Psoas muscle (tissue), 8 donors: ENCODE measurements around the gene TUT7. TPM values are rescaled to one million over a fixed set of nuclear protein-coding genes. Genes with fewer than 3 reads are reported as not detected.

Experiments
- ATAC-seq, 4 donors: fragments of 200-7000 bp; cut with Tn5 transposase; one replicate each; pipeline ENCODE4 v1.9.1; 2020; ENCODE audit warnings: moderate library complexity in 3 of 4, mild to moderate bottlenecking in 2 of 4
- DNase-seq, 2 donors: peaks; one replicate each; pipeline ENCODE4 v3.0.0-alpha.2; 2020
- H3K27ac ChIP-seq: fragments of 200-600 bp; one replicate; pipeline ENCODE4 v1.8.0; 2022
- H3K27me3 ChIP-seq, 3 donors: fragments of 200-600 bp in 1 of 3; one replicate each; pipeline versions ENCODE4 v1.6.1 to v1.8.0; 2013 to 2022; ENCODE audit warnings: low read length in 2 of 3, mild to moderate bottlenecking in 2 of 3, moderate library complexity in 1 of 3; ENCODE audit not compliant: insufficient read depth in 3 of 3
- H3K36me3 ChIP-seq, 2 donors: fragments of 200-600 bp in 1 of 2; one replicate each; pipeline versions ENCODE4 v1.6.1 to v1.8.0; 2013 to 2022; ENCODE audit warnings: low read depth in 1 of 2, mild to moderate bottlenecking in 1 of 2, moderate library complexity in 1 of 2; ENCODE audit not compliant: insufficient read depth in 1 of 2
- H3K4me1 ChIP-seq: fragments of 200-600 bp; one replicate; pipeline ENCODE4 v1.8.0; 2022
- H3K4me3 ChIP-seq: fragments of 200-600 bp; one replicate; pipeline ENCODE4 v1.8.0; 2022; ENCODE audit warnings: mild to moderate bottlenecking
- H3K9me3 ChIP-seq: fragments of 200-600 bp; one replicate; pipeline ENCODE4 v1.8.0; 2022
- CTCF ChIP-seq: fragments of 200-600 bp; IDR thresholded peaks from one replicate; pipeline ENCODE4 v1.8.0; 2022; ENCODE audit warnings: antibody characterized with exemption
- WGBS, 3 donors: extraction: QIAGEN DNeasy Blood & Tissue Kit; methylation state at CpG; one replicate each; pipeline versions ENCODE4 v1.1.6 to v1.1.7; 2013; 5-methylcytosine and 5-hydroxymethylcytosine counted together
- intact Hi-C, 2 donors: fragments of 100-400 bp; cut with DNase I; formaldehyde crosslinking; loops; one replicate each; pipeline versions ENCODE4 v1.11.0 to v1.14.2; 2022
- polyA plus RNA-seq, 3 donors: library from polyadenylated mRNA; stranded (reverse); fragments of 200-250 nt; gene quantifications; one replicate each; pipeline ENCODE4 v1.2.3, GENCODE V29; 2013
- total RNA-seq, 4 donors: library from RNA; stranded (reverse); fragmentation: NEBNext Ultra II Directional in 2 of 4; extraction: Animal tissue kit (Norgen Biotek cat#: 25700) in 2 of 4; gene quantifications; one replicate each; pipeline versions ENCODE4 v1.2.1 to v1.2.4, GENCODE V29; 2021 to 2023
- donor health status: healthy with polysubstance abuse.
- donor health status: DM: no; HTN: no; CAD: no; lungs with moderate emphysema.
- donor health status: Bipolar disorder and iron deficiency.
- donor health status: healthy.
- donor health status: DM: yes; HTN: yes; CAD: no.
- donor health status: DM: no; HTN: no; CAD: no.
- donor health status: DM: no; HTN: no; CAD: no.
- donor health status: DM: yes; HTN: yes; CAD: no.

Gene TUT7
- total and polyA plus RNA-seq, 7 donors = 9.4 to 21.3 (median 15.5) TPM

- intact Hi-C loops = no loop called here
- Histone ChIP-seq H3K4me3 (no peak overlapping the region), H3K27me3 (no peaks in the 10 kb centered on the region), H3K9me3 (no peaks in the 10 kb centered on the region), H3K27ac (no peak overlapping the region), H3K36me3 (no peaks in the 10 kb centered on the region), H3K4me1 (no peaks in the 10 kb centered on the region)
- DNase-seq = no peak
- no peak for TF ChIP-seq CTCF
- WGBS, 3 donors = 77 to 81% (median 78%) methylated on average over 10 of the region's 10 CpGs
- ATAC-seq = no peak
Measured at GRCh38 chr9:86238861-86239770, 115.1 kb downstream of the TUT7 start.

Other genes starting within 250 kb of the TUT7 start
- under 1 TPM in 3 of 4 donors, not detected in 1; 0.13 to 0.51 (median 0.36) TPM for gene C9orf153, start 94.8 kb downstream of the TUT7 start, total RNA-seq
- gene C9orf153, start 94.8 kb downstream of the TUT7 start, polyA plus RNA-seq = under 1 TPM; 0.04 to 0.22 (median 0.09) TPM
- 10 to 100 TPM; 44.5 to 66.4 (median 50.0) TPM for gene ISCA1, start 71.9 kb downstream of the TUT7 start, total RNA-seq
- gene ISCA1, start 71.9 kb downstream of the TUT7 start, polyA plus RNA-seq = 100 to 1,000 TPM in 1 of 3 donors, 10 to 100 TPM in 2; 69.4 to 130 (median 79.9) TPM